ENCODE data around the gene CYGB. TPM values are rescaled to one million over a fixed set of nuclear protein-coding genes. Genes with fewer than 3 reads are reported as not detected.

The CYGB gene
- total and polyA plus RNA-seq, 2 of the 13 experiments (the other 11 are each of a cell fraction or from before 2014, with no cell fraction given): 18.9 to 27.1 TPM

DNA sequence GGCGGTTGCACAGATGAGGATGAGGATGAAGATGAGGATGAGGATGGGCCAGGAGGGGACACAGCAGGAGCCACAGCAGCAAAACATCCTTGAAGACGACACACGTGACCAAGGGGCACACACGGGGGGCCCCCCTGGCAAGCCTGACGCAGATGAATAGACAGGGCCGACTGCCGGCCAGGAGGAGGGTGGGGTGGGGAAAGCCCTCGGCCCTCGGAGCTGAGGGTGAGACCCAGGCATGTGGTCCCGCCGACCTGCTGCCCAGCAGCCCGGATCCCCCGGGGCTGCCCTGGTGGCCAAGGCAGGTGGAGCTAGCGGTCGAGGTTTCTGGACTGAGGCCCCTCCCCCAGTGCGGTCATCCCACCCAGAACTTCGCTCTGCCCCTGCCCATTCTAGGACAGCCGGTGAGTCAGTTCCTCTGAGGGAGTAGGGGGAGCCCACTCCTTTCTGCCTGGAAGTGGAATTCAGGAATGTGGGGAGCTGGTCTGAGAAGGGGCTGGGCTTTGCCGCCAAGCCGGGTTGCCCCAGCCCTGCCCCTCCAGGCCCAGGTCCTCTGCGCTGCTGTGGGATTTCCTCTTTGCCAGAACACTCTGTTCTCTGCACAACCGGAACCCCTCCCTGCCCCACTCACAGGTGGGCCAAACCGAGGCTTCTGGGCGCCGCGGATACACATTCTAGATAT, 9.9 kb downstream of the CYGB start (continued):
- TF ChIP-seq, protein P1, sequence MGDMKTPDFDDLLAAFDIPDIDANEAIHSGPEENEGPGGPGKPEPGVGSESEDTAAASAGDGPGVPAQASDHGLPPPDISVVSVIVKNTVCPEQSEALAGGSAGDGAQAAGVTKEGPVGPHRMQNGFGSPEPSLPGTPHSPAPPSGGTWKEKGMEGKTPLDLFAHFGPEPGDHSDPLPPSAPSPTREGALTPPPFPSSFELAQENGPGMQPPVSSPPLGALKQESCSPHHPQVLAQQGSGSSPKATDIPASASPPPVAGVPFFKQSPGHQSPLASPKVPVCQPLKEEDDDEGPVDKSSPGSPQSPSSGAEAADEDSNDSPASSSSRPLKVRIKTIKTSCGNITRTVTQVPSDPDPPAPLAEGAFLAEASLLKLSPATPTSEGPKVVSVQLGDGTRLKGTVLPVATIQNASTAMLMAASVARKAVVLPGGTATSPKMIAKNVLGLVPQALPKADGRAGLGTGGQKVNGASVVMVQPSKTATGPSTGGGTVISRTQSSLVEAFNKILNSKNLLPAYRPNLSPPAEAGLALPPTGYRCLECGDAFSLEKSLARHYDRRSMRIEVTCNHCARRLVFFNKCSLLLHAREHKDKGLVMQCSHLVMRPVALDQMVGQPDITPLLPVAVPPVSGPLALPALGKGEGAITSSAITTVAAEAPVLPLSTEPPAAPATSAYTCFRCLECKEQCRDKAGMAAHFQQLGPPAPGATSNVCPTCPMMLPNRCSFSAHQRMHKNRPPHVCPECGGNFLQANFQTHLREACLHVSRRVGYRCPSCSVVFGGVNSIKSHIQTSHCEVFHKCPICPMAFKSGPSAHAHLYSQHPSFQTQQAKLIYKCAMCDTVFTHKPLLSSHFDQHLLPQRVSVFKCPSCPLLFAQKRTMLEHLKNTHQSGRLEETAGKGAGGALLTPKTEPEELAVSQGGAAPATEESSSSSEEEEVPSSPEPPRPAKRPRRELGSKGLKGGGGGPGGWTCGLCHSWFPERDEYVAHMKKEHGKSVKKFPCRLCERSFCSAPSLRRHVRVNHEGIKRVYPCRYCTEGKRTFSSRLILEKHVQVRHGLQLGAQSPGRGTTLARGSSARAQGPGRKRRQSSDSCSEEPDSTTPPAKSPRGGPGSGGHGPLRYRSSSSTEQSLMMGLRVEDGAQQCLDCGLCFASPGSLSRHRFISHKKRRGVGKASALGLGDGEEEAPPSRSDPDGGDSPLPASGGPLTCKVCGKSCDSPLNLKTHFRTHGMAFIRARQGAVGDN (CRISPR knock-in tag; IDR thresholded peaks at IDR 0.05): peak; percentile 94
- no peak for TF ChIP-seq BRCA1 (CRISPR knock-in tag; IDR thresholded peaks at IDR 0.05)
- no peak for TF ChIP-seq REST (IDR thresholded peaks at IDR 0.05; ENCODE audit: borderline replicate concordance in 1 of 2, low read depth in 1 of 2, low read length in 2 of 2)
- TF ChIP-seq, protein P2, sequence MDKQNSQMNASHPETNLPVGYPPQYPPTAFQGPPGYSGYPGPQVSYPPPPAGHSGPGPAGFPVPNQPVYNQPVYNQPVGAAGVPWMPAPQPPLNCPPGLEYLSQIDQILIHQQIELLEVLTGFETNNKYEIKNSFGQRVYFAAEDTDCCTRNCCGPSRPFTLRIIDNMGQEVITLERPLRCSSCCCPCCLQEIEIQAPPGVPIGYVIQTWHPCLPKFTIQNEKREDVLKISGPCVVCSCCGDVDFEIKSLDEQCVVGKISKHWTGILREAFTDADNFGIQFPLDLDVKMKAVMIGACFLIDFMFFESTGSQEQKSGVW (CRISPR knock-in tag; IDR thresholded peaks at IDR 0.05; ENCODE audit: borderline replicate concordance): no peak
- TF ChIP-seq, protein P3, sequence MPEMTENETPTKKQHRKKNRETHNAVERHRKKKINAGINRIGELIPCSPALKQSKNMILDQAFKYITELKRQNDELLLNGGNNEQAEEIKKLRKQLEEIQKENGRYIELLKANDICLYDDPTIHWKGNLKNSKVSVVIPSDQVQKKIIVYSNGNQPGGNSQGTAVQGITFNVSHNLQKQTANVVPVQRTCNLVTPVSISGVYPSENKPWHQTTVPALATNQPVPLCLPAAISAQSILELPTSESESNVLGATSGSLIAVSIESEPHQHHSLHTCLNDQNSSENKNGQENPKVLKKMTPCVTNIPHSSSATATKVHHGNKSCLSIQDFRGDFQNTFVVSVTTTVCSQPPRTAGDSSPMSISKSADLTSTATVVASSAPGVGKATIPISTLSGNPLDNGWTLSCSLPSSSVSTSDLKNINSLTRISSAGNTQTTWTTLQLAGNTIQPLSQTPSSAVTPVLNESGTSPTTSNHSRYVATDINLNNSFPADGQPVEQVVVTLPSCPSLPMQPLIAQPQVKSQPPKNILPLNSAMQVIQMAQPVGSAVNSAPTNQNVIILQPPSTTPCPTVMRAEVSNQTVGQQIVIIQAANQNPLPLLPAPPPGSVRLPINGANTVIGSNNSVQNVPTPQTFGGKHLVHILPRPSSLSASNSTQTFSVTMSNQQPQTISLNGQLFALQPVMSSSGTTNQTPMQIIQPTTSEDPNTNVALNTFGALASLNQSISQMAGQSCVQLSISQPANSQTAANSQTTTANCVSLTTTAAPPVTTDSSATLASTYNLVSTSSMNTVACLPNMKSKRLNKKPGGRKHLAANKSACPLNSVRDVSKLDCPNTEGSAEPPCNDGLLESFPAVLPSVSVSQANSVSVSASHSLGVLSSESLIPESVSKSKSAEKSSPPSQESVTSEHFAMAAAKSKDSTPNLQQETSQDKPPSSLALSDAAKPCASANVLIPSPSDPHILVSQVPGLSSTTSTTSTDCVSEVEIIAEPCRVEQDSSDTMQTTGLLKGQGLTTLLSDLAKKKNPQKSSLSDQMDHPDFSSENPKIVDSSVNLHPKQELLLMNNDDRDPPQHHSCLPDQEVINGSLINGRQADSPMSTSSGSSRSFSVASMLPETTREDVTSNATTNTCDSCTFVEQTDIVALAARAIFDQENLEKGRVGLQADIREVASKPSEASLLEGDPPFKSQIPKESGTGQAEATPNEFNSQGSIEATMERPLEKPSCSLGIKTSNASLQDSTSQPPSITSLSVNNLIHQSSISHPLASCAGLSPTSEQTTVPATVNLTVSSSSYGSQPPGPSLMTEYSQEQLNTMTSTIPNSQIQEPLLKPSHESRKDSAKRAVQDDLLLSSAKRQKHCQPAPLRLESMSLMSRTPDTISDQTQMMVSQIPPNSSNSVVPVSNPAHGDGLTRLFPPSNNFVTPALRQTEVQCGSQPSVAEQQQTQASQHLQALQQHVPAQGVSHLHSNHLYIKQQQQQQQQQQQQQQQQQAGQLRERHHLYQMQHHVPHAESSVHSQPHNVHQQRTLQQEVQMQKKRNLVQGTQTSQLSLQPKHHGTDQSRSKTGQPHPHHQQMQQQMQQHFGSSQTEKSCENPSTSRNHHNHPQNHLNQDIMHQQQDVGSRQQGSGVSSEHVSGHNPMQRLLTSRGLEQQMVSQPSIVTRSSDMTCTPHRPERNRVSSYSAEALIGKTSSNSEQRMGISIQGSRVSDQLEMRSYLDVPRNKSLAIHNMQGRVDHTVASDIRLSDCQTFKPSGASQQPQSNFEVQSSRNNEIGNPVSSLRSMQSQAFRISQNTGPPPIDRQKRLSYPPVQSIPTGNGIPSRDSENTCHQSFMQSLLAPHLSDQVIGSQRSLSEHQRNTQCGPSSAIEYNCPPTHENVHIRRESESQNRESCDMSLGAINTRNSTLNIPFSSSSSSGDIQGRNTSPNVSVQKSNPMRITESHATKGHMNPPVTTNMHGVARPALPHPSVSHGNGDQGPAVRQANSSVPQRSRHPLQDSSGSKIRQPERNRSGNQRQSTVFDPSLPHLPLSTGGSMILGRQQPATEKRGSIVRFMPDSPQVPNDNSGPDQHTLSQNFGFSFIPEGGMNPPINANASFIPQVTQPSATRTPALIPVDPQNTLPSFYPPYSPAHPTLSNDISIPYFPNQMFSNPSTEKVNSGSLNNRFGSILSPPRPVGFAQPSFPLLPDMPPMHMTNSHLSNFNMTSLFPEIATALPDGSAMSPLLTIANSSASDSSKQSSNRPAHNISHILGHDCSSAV (CRISPR knock-in tag; IDR thresholded peaks at IDR 0.05; ENCODE audit: borderline replicate concordance): no peak
- TF ChIP-seq, protein P4, sequence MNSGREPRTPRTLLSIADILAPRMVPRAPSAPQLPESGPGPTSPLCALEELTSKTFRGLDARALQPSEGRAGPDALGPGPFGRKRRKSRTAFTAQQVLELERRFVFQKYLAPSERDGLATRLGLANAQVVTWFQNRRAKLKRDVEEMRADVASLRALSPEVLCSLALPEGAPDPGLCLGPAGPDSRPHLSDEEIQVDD (CRISPR knock-in tag; IDR thresholded peaks at IDR 0.05; ENCODE audit: borderline replicate concordance): 0 out of 2 replicates have a peak, but pooled peaks have one; percentile 45
- TF ChIP-seq PRPF4 (IDR thresholded peaks at IDR 0.05; ENCODE audit: low read depth, low read length, poor library complexity, severe bottlenecking): no peak
- no peak for TF ChIP-seq ZNF7 (CRISPR knock-in tag; IDR thresholded peaks at IDR 0.05)
- TF ChIP-seq ZKSCAN8 (CRISPR knock-in tag; IDR thresholded peaks at IDR 0.05; ENCODE audit: borderline replicate concordance): no peak
